ENCODE results near the gene ARMC9. TPM values are rescaled to one million over a fixed set of nuclear protein-coding genes. Genes with fewer than 3 reads are reported as not detected.

ARMC9 gene
- total and polyA plus RNA-seq, 7 donors, result 2.4 to 95.3 (median 24.3) TPM

GRCh38 chr2:231343006-231343710 lies 144.7 kb downstream of the ARMC9 start:
- 79 to 83% methylated on average over 4 of the region's 4 CpGs for WGBS, 2 donors
- Histone ChIP-seq H3K9me3 (no peaks in the 10 kb centered on the region), H3K27ac (peak overlapping the region in 3 of 4 donors; percentile 14 to 39 (median 19)), H3K27me3 (no peaks in the 10 kb centered on the region), H3K4me3 (no peak overlapping the region), H3K4me1 (peaks cover 0 to 5% (median 2%) of the 10 kb centered on the region in 4 donors), H3K36me3 (peaks cover 0 to 38% (median 3%) of the 10 kb centered on the region in 4 donors)
- no peak for DNase-seq
- no peak for TF ChIP-seq POLR2AphosphoS5 (IDR thresholded peaks at IDR 0.05)
- TF ChIP-seq CTCF (IDR thresholded peaks at IDR 0.05), result no peak
- no peak for TF ChIP-seq EP300 (IDR thresholded peaks at IDR 0.05)
- TF ChIP-seq POLR2A (IDR thresholded peaks at IDR 0.05), result no peak
- intact Hi-C loops (cut with DNase I), result no loop called here

DNA sequence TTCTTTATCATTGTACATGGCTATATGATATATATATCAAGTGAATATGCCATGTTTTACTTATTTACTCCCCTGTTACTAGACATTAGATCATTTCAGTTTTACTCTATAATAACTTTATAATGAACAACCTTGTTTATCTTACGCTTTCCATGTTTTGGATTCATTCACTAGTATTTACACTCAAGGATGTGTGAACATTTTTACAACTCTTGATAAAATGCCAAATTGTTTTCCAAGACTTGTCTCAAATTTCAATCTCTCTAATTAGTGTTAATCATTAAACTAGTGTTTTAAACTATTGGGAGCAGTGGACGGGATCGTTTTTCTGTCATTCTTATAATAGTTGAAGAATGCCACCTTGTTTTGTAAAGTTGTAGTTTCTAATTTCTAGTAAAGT lies 145.6 kb downstream of the ARMC9 start:
- Histone ChIP-seq H3K36me3 (peaks cover 0 to 38% (median 3%) of the 10 kb centered on the region in 4 donors), H3K4me1 (peaks cover 0 to 13% (median 8%) of the 10 kb centered on the region in 4 donors), H3K9me3 (no peaks in the 10 kb centered on the region), H3K27me3 (no peaks in the 10 kb centered on the region), H3K4me3 (no peak overlapping the region), H3K27ac (no peak overlapping the region)
- TF ChIP-seq POLR2A (IDR thresholded peaks at IDR 0.05) (no peak), EP300 (IDR thresholded peaks at IDR 0.05) (no peak), CTCF (IDR thresholded peaks at IDR 0.05) (no peak), POLR2AphosphoS5 (IDR thresholded peaks at IDR 0.05) (no peak)
- intact Hi-C loops (cut with DNase I), result no loop called here
- 16 to 71% methylated on average over 3 of the region's 3 CpGs for WGBS, 2 donors
- no peak for DNase-seq

DNA sequence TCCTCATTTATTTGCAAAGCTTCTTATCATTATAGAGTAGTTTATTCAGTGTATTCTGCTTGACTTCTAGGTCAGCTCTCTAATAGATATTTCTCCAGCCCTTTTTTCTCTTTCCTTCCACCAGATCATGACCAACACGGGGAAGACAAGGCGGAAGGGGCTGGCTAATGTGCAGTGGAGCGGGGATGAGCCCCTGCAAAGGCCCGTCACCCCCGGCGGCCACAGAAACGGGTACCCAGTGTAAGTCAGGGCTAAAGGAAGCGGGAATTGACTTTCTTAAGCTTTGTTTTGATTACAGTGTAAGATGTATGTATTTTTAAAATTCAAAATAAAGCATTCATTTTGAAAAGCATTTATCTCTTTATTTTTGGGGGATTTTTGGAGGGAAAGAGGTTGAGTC lies 146.4 kb downstream of the ARMC9 start:
- TF ChIP-seq CTCF (IDR thresholded peaks at IDR 0.05) (no peak), POLR2A (IDR thresholded peaks at IDR 0.05) (no peak), EP300 (IDR thresholded peaks at IDR 0.05) (no peak), POLR2AphosphoS5 (IDR thresholded peaks at IDR 0.05) (no peak)
- peaks cover 0 to 20% (median 12%) of the 10 kb centered on the region in 4 donors for H3K4me1 ChIP-seq
- 90% methylated on average over 8 of the region's 8 CpGs for WGBS, 2 donors
- intact Hi-C loops (cut with DNase I), result no loop called here
- H3K27ac ChIP-seq, result no peak overlapping the region
- DNase-seq, result no peak
- no peaks in the 10 kb centered on the region for H3K27me3 ChIP-seq
- H3K4me3 ChIP-seq, result no peak overlapping the region
- peaks cover 0 to 38% (median 3%) of the 10 kb centered on the region in 4 donors for H3K36me3 ChIP-seq
- H3K9me3 ChIP-seq, result no peaks in the 10 kb centered on the region

DNA sequence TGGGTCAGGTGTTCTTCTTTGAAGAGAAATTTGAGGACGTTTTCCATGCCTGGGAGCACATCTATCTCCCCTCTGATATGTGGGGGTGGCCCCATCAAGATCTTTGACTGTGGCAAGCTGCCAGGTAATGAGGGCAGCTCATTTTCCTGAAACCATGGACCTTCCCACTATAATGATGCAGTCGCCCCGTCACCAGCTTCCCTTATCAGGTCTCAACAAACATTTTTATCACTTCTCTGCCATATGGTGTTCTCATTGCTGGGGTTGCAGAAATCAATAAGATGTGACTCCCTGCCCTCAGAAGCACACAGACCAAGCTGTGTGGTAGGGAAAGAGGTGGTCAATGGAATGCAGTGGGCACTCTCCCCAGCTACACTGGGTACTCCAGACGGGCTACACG lies 148.7 kb downstream of the ARMC9 start:
- Histone ChIP-seq H3K27me3 (no peaks in the 10 kb centered on the region), H3K4me3 (no peak overlapping the region), H3K36me3 (peaks cover 0 to 28% (median 0%) of the 10 kb centered on the region in 4 donors), H3K4me1 (peaks cover 0 to 20% (median 12%) of the 10 kb centered on the region in 4 donors), H3K27ac (no peak overlapping the region), H3K9me3 (no peaks in the 10 kb centered on the region)
- intact Hi-C loops (cut with DNase I), result no loop called here
- no peak for TF ChIP-seq POLR2A (IDR thresholded peaks at IDR 0.05)
- TF ChIP-seq EP300 (IDR thresholded peaks at IDR 0.05), result no peak
- no peak for DNase-seq
- WGBS, 2 donors, result 44 to 83% methylated on average over 5 of the region's 5 CpGs

DNA sequence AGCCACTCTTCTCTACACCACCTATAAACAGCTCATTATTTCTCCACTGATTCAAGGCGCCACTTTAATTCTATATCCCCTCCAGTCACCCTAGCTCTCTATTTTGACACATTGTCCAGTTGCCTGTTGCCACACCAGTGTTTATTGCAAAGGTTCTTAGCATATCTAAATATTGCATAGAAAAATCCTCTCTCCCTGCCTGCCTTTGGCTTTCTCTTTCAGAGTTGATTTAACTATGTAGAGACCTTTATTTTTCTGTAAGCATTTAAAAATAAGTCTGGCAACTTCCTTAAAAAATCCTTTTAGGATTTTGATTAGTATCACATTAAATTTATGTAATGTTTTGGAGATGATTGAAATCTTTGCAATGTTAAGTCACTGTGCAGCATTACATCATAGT lies 149.2 kb downstream of the ARMC9 start:
- TF ChIP-seq CTCF (IDR thresholded peaks at IDR 0.05), result no peak
- no peak for TF ChIP-seq EP300 (IDR thresholded peaks at IDR 0.05)
- no peak for TF ChIP-seq POLR2AphosphoS5 (IDR thresholded peaks at IDR 0.05)
- TF ChIP-seq POLR2A (IDR thresholded peaks at IDR 0.05), result no peak
- H3K27me3 ChIP-seq, result no peaks in the 10 kb centered on the region
- DNase-seq, result no peak
- peaks cover 0 to 20% (median 12%) of the 10 kb centered on the region in 4 donors for H3K4me1 ChIP-seq
- peaks cover 0 to 28% (median 0%) of the 10 kb centered on the region in 4 donors for H3K36me3 ChIP-seq
- H3K4me3 ChIP-seq, result no peak overlapping the region
- no peaks in the 10 kb centered on the region for H3K9me3 ChIP-seq
- peak overlapping the region in 1 of 4 donors; percentile 71 for H3K27ac ChIP-seq
- intact Hi-C loops (cut with DNase I), result no loop called here
- 93 to 98% methylated on average over 1 of the region's 1 CpG for WGBS, 2 donors
